NCI-H2227 treated with DMSO at 0.1 percent for 48 hours (cell line): Measurements from ENCODE around the gene SPAG9.

ENCODE experiments used
- DNase-seq: peaks from one replicate; lab custom pipeline; 2025; lab: John Stamatoyannopoulos, UW

The SPAG9 gene

GRCh38 chr17:50938821-50939541 is 181.7 kb downstream of the SPAG9 start:
- no peak for DNase-seq

- DNase-seq, result no peak
Measured at GRCh38 chr17:50935996-50936266, 184.7 kb downstream of the SPAG9 start.

- DNase-seq, result no peak
Measured at GRCh38 chr17:50935221-50935995, 185.3 kb downstream of the SPAG9 start.

- no peak for DNase-seq
Measured at GRCh38 chr17:50934672-50935220, 185.9 kb downstream of the SPAG9 start.

- DNase-seq, result no peak
Measured at GRCh38 chr17:50934161-50934560, 186.5 kb downstream of the SPAG9 start.

- DNase-seq, result peak; percentile 87
Measured at GRCh38 chr17:50931144-50931908, 189.3 kb downstream of the SPAG9 start.

GRCh38 chr17:50928646-50929045 is 192.0 kb downstream of the SPAG9 start:
- DNase-seq, result no peak

GRCh38 chr17:50927287-50927686 is 193.4 kb downstream of the SPAG9 start:
- no peak for DNase-seq

GRCh38 chr17:50926523-50926922 is 194.1 kb downstream of the SPAG9 start:
- no peak for DNase-seq

GRCh38 chr17:50925296-50925891 is 195.3 kb downstream of the SPAG9 start:
- DNase-seq, result no peak

GRCh38 chr17:50924800-50925199 is 195.9 kb downstream of the SPAG9 start:
- no peak for DNase-seq

- no peak for DNase-seq
Measured at GRCh38 chr17:50924300-50924699, 196.4 kb downstream of the SPAG9 start.

GRCh38 chr17:50923611-50924010 is 197.1 kb downstream of the SPAG9 start:
- no peak for DNase-seq

GRCh38 chr17:50922721-50923405 is 197.8 kb downstream of the SPAG9 start:
- DNase-seq, result no peak

GRCh38 chr17:50922107-50922506 is 198.6 kb downstream of the SPAG9 start:
- DNase-seq, result no peak

GRCh38 chr17:50920891-50921586 is 199.6 kb downstream of the SPAG9 start:
- no peak for DNase-seq

- no peak for DNase-seq
Measured at GRCh38 chr17:50920041-50920410, 200.6 kb downstream of the SPAG9 start.

GRCh38 chr17:50919321-50920040 is 201.2 kb downstream of the SPAG9 start:
- DNase-seq, result peak; percentile 95

- DNase-seq, result no peak
Measured at GRCh38 chr17:50918933-50919296, 201.8 kb downstream of the SPAG9 start.
